ENCODE results near the gene SNRNP25.

Gene SNRNP25

GRCh38 chr16:83060-83603 is 29.5 kb downstream of the SNRNP25 start:
- no peak overlapping the region for H3K4me3 ChIP-seq (ENCODE audit: control insufficient read depth, low read depth, low read length)
- TF ChIP-seq CTCF (conservative IDR thresholded peaks at IDR 0.05; ENCODE audit: control insufficient read depth, insufficient read depth, low read depth, low read length), result no peak
- DNase-seq (ENCODE audit: low read depth), result no peak

- no peak overlapping the region for H3K4me3 ChIP-seq (ENCODE audit: control insufficient read depth, low read depth, low read length)
- TF ChIP-seq CTCF (conservative IDR thresholded peaks at IDR 0.05; ENCODE audit: control insufficient read depth, insufficient read depth, low read depth, low read length), result no peak
- peak; percentile 70 for DNase-seq (ENCODE audit: low read depth)
Measured at GRCh38 chr16:83781-84615, 30.4 kb downstream of the SNRNP25 start.

GRCh38 chr16:84718-85406 is 31.2 kb downstream of the SNRNP25 start:
- H3K4me3 ChIP-seq (ENCODE audit: control insufficient read depth, low read depth, low read length), result no peak overlapping the region
- TF ChIP-seq CTCF (conservative IDR thresholded peaks at IDR 0.05; ENCODE audit: control insufficient read depth, insufficient read depth, low read depth, low read length), result no peak
- DNase-seq (ENCODE audit: low read depth), result peak; percentile 97

- no peak for TF ChIP-seq CTCF (conservative IDR thresholded peaks at IDR 0.05; ENCODE audit: control insufficient read depth, insufficient read depth, low read depth, low read length)
- H3K4me3 ChIP-seq (ENCODE audit: control insufficient read depth, low read depth, low read length), result no peak overlapping the region
- no peak for DNase-seq (ENCODE audit: low read depth)
Measured at GRCh38 chr16:85407-85782, 31.8 kb downstream of the SNRNP25 start.

DNA sequence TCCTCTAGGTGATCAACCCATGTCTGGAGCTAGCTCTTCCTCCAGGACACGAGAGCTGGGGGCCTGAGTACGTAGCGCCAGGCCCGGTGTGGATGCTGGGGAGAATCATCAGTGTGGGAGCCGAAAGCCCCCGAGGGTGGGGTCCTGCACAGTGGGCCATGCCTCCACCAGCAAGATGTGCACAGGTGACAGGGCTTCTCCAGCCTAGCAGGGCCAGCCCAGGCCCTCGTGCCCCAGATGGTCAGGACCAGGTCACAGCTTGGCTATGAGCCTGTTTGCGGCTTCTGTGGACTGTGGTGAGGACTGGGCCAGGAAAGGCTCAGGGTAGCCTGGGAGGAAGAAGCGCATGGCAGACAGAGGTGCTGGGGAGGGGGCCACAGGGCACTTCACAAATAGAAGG is 32.2 kb downstream of the SNRNP25 start:
- no peak overlapping the region for H3K4me3 ChIP-seq (ENCODE audit: control insufficient read depth, low read depth, low read length)
- no peak for TF ChIP-seq CTCF (conservative IDR thresholded peaks at IDR 0.05; ENCODE audit: control insufficient read depth, insufficient read depth, low read depth, low read length)
- peak; percentile 21 for DNase-seq (ENCODE audit: low read depth)

GRCh38 chr16:86483-86952 is 32.9 kb downstream of the SNRNP25 start:
- DNase-seq (ENCODE audit: low read depth), result no peak
- no peak overlapping the region for H3K4me3 ChIP-seq (ENCODE audit: control insufficient read depth, low read depth, low read length)
- TF ChIP-seq CTCF (conservative IDR thresholded peaks at IDR 0.05; ENCODE audit: control insufficient read depth, insufficient read depth, low read depth, low read length), result no peak
